ENCODE results near the gene RANBP2.
"Not testable (repeated sequence)": the region's sequence is repeated elsewhere in the genome, so short reads cannot be mapped to it uniquely, and the experiment has no call there.

The RANBP2 gene

DNA sequence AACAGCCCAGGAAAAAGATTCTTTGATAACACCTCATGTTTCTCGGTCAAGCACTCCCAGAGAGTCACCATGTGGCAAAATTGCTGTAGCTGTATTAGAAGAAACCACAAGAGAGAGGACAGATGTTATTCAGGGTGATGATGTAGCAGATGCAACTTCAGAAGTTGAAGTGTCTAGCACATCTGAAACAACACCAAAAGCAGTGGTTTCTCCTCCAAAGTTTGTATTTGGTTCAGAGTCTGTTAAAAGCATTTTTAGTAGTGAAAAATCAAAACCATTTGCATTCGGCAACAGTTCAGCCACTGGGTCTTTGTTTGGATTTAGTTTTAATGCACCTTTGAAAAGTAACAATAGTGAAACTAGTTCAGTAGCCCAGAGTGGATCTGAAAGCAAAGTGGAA, 48.6 kb downstream of the RANBP2 start:
- not testable (repeated sequence) for H3K4me3 ChIP-seq, H3K27ac ChIP-seq

DNA sequence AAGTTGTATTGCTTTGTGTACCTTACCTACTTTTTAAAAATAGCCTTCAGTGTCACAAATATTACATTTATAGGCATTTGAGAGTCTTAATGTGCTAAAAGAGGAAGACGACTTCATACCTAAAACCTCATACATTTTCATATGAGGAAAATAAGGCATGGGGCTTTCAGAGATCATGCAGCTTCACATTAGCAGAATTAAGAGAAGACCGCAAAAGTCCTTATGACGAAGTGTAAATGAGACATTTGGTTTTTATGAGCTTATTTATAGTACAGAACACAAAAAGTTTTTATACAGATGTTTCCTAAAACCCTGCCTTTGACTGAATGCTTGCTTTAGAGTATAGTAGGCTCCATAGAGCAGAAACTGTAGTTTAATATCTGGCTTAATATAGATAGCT, 57.2 kb downstream of the RANBP2 start:
- Histone ChIP-seq H3K27ac (no peak overlapping the region), H3K4me3 (no peak overlapping the region)

DNA sequence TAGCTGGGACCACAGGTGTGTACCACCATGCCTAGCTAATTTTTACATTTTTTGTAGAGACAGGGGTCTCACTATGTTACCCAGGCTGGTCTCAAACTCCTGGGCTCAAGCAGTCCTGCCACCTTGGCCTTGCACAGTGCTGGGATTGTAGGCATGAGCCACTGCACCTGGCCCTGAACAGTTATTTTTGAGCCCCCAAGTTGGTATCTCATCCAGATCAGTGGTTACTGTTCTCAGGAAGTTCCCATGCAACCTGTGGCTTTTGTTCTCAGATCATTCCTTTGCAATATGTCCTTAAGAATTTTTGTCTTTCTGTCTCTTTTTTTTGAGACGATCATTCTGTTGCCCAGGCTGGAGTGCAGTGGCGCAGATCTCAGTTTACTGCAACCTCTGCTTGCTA, 59.6 kb downstream of the RANBP2 start:
- no peak overlapping the region for H3K27ac ChIP-seq

DNA sequence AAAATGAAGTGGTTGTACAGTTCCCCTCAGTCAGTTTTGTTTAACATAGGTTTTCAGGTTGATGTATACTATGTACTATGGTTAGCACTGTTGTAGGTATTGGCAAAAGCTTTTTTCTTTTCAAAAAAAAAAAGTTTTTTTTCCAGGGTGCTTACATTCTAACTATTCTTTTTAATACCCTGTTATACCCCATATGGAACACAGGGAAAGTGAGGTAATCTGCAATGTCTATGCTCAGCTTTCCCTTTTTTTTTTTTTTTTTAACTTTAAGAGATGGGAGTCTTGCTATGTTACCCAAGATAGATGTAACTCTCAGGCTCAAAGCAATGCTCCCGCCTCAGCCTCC, 66.7 kb downstream of the RANBP2 start:
- Histone ChIP-seq H3K4me3 (peak overlapping the region; percentile 66 to 92 (median 85)), H3K27ac (peak overlapping the region in 16 of 21 experiments; percentile 53 to 90 (median 83))

More for the DNA sequence above, 59.6 kb downstream of the RANBP2 start:
- no peak overlapping the region for H3K4me3 ChIP-seq

DNA sequence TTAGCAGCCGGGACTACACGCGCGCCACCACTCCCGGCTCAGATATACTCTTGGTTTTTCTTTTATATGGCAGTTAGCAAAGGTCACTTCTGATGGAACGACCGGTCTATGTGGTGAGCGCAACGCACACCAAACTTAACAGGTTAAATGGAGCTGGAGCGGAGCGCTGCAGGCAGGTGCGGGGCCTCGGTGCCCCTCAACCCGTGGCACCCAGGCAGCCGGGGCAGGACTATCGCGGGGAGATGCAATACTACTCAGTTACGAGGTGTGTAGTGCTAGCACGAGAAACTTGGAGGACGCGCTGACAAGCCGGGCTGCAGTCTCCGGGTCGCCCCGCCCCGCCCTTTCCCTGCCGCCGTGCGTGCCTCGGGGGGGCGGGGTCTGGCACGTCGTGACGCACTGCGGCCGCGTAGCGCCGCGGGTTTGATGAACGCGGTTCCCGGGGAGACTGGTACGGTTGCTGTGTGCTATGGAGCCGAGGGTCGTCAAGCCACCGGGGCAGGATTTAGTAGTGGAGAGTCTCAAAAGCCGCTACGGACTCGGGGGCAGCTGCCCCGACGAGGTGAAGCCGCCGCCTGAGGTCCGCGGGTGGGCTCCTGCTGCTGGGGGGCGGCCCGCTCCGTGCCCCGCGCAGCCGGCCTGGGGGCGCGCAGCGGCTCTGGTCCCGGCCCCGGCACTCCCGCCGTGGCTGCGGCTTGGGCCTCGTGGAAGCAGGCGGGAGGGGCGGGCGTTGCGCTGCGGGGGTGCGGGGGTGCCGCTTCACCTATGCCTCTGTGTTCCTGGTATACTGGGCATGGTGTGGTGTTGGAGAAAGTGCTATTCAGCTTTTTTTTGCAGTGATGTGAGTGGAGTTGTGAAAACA, 67.3 kb downstream of the RANBP2 start, which contains the start of gene CCDC138:
TSS of gene CCDC138 (plus strand) at position 418 of the 862 bp plus-strand sequence. CDS start at position 470, 52 bp downstream.
- Histone ChIP-seq H3K4me3 (peak within 1 kb of the TSS; percentile 66 to 92 (median 85)), H3K27ac (peak within 1 kb of the TSS in 20 of 21 experiments; percentile 53 to 90 (median 82))

DNA sequence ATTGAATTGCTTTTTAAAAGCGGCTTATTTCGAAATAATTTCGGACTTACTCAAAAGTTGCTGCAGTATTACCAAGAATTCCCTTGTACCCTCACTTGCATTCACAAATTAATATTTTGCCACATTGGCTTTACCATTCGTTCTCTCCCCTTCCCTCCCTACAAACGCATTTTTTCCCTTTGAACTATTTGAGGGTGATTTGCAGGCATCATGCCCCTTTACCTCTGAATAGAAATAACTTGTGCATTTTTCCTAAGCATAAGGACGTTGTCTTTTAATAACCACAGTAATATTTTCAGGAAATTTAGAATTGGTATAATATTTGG, 67.9 kb downstream of the RANBP2 start:
- H3K27ac ChIP-seq: peak overlapping the region in 17 of 21 experiments; percentile 53 to 90 (median 82)
- H3K4me3 ChIP-seq: peak overlapping the region; percentile 66 to 92 (median 85)

DNA sequence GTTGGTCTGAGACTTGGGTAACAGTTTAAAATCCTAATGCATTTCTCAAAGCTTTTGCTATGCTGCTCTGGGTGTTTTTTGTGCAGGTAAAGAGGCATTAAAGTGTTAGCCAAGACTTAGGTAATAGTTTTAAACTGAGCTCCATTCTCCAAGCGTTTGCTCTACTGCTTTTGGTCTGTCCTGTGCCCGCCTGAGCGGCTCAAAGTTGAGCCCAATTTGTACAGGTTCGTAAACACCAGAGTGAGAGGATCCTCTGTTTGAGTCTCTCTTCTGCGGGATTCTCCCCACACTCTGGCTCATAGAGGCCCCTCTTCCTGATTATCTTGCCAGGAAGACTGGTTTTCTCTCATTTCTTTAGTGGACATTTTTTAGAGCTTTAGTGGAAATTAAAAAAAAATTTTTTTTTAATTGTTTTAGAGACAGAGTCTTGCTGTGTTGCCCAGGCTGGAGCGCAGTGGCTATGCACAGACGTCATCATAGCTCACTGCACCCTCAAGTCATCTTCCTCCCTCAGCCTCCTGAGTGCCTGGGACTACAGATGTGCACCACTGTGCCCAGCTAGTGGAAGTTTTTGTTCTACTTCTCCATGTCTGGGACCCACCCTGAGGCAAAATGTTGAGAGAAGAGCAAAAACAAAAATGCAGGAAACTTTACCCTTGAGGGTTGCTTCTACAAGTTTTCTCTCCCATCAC, 83.9 kb downstream of the RANBP2 start:
- Histone ChIP-seq H3K4me3 (no peak overlapping the region), H3K27ac (no peak overlapping the region)

DNA sequence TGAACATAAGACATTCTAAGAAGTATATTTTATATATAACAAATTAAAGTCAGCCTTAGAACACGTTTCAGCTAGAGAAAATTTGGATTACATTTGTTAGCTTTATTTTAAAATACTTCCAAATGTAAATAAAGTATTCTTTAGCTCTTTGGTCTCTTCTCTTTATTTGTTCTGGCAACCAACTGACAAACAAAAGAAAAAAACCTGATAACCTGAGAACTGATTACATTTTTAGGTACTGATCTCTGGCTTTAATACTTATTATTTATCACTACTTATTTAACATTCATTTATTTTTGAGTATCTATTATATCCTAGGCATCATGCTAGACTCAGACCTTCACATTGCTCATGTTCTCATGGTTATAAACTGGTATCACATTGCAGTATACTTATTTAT, 85.8 kb downstream of the RANBP2 start:
- Histone ChIP-seq H3K27ac (no peak overlapping the region), H3K4me3 (no peak overlapping the region)

DNA sequence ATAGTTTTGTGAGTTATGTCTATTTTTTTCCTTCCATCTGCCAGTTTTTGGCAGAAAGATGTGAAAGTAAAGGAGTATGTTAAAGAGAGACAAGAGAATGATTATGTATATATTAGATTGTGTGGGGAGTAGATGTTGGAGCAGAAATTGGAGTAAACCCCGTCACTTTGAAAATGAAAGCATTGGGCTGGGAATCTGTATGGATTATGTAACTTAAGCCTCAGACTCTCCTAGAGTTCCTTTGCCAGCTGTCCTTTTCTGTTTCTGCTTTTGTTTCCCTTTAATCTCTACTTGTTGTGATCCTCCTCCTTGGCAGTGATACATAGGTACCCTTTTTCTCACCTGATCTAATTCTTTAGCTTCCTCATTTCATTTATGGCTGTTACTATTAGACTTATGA, 86.5 kb downstream of the RANBP2 start:
- Histone ChIP-seq H3K4me3 (no peak overlapping the region), H3K27ac (no peak overlapping the region)

DNA sequence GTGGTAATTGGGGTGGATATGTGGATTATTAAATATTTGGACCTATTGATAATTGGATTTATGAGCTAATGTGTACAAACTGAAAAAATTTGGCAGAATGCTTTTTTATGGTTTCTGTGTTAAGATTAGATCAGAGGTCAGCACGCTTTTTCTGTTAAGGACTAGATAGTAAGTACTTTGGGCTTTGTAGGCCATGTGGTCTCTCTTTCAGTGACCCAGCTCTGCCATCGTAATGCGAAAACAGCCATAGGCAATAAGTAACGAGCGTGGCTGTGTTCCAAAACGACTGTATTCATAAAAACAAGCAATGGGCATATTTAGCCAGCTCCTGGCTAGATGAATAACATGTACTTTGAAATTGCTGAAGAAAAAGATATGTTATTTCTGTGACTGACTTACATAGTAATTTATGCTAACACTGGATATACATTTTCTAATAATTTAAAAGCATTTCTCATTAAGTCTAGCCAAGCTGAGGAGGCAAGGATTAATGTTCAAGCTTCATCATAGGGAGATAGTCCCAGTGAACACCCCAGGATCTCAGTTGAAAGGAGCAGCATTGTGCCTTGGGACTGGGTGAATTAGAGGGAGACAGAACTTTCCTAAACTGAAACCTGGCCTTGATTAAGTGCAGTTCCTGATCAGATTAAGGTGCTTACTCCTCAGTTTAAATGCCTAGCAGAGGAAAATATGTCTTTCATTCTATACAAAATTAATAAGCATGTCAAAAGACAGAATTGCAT, 87.3 kb downstream of the RANBP2 start:
- H3K4me3 ChIP-seq: no peak overlapping the region
- no peak overlapping the region for H3K27ac ChIP-seq

DNA sequence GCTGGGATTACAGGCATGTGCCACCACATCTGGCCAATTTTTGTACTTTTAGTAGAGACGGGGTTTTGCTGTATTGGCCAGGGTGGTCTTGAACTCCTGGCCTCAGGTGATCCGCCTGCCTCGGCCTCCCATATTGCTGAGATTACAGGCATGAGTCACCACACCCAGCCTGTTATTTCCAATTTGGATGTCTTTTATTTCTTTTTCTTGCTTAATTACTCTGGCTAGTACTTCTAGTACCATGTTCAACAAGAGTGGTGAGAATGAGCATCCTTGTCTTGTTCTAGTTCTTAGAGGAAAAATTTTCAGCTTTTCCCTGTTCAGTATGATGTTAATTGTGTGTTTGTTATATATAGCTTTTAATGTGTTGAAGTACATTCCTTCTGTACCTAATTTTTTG, 90.7 kb downstream of the RANBP2 start:
- Histone ChIP-seq H3K27ac (no peak overlapping the region), H3K4me3 (no peak overlapping the region)

DNA sequence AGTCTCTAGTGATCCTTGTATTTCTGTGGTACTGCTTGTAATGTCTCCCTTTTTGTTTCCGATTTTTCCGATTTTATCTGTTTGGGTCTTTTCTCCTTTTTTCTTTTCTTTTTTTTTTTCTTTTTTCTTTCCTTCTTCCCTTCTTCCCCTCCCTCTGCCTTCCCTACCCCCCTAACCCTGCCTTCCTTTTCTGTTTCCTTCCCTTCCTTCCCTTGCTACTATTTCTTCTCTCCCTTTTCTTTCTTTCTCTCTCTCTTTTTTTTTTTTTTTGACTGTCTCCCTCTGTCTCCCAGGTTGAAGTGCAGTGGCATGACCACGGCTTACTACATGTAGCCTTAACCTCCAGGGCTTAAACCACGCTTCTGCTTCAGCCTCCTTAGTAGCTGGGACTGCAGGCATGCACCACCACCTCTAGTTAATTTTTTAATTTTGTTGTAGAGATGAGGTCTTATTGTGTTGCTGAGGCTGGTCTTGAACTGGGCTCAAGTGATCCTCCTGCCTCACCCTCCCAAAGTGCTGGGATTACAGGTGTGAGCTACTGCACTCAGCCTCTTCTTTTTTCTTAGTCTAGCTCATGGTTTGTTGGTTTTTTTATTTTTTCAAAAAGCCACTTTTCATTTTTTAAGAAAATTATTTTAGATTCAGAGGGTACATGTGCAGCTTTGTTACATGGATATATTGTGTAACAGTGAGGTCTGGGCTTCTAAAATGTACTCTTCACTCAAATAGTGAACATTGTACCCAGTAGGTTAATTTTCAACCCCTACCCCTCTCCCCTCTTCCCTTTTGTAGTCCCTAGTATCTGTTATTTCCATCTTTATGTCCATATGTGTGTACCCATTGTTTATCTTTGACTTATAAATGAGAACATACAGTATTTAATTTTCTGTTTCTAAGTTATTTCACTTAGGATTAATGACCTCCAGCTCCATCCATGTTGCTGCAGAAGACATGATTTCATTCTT, 92.0 kb downstream of the RANBP2 start:
- Histone ChIP-seq H3K27ac (no peak overlapping the region), H3K4me3 (no peak overlapping the region)

DNA sequence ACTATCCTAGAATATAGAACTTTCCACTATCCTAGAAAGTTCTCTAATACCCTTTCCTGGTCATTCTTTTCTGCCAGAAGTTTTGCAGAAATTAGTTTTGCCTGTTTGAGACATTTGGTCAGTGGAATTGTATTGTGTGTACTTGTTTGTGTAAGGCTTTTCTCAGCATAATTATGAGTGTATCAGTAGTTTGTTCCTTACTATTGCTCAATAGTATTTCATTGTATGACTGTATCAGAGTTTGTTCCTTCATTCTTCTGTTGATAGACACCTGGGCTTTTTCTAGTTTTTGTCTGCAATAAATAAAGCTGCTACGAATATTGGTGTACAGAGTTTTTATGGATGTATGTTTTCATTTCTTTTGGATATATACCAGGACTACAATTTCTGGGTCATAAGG, 94.5 kb downstream of the RANBP2 start:
- H3K4me3 ChIP-seq: no peak overlapping the region
- no peak overlapping the region for H3K27ac ChIP-seq

DNA sequence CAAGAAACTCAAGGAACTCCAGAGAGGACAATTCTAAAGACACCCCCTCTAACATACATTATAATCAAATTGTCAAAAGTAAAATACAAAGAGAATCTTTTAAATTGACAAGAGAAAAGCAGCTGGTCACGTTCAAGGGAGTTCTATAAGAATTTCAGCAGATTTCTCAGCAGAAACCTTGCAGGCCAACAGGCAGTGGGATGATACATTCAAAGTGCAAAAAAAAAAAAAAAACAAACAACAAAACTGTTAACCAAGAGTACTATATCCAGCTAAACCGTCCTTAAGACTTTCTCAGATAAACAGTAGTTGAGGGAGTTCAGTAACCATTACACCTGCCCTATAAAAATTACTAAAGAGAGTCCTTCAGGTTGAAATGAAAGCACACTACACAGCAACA, 101.2 kb downstream of the RANBP2 start:
- no peak overlapping the region for H3K27ac ChIP-seq

DNA sequence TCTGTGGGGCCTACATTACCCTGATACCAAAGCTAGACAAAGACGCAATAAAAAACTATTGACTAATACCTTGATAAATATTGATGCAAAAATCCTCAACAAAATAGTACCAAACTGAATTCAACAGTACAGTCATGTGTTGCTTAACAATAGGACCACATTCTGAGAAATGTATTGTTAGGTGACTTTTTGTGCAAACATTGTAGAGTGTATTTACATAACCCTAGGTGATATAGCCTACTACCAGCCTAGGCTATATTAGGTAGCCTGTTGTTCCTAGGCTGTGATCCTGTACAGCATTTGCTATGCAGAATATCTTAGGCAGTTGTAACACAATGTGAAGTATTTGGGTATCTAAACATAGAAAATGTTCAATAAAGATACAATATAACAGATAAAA, 104.0 kb downstream of the RANBP2 start:
- Histone ChIP-seq H3K27ac (no peak overlapping the region), H3K4me3 (no peak overlapping the region)

More for the DNA sequence above, 101.2 kb downstream of the RANBP2 start:
- H3K4me3 ChIP-seq: no peak overlapping the region

DNA sequence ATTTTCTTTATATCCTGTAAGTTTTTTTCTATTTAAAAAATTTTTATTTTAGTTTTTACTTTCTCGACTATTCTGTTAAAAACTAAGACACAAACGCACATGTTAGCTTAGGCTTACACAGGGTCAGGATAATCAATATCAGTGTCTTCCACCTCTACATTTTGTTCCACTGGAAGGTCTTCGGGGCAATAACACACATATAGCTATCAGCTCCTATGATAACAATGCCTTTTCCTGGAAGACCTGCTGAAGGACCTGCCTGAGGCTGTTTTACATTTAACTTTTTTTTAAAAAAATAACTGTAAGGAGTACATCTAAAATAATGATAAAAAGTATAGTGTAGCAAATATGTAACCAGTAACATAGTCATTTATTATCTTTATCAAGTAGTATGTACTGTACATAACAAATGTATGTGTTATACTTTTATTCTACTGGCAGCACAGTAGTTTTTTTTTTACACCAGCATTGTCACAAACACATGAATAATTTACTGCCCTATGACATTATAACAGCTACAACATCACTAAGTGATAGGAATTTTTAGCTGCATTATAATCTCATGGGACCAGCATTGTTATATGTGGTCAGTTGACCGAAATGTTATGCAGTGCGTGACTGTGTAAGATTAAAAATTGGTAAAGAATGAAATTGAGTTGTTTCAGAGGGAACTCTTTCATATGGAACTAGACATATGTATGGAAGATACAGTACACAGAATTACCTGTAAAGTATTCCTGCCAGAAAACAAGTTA, 105.2 kb downstream of the RANBP2 start:
- Histone ChIP-seq H3K27ac (no peak overlapping the region), H3K4me3 (no peak overlapping the region)

DNA sequence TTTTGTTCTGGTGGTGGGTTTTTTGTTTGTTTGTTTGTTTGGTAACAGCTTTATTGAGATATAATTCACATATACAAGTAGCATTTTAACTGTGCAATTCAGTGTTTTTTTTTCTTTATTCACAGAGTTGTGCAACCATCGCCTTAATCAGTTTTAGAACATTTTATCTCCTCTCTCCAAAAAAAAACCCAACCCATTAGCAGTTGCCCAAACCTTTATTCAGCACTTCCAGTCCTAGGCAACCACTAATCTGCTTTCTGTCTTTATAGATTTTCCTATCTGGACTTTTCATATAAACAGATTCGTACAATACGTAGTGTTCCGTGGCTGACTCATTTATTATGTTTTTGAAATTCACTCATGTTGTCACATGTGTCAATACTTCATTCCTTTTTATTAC, 106.0 kb downstream of the RANBP2 start:
- Histone ChIP-seq H3K4me3 (no peak overlapping the region), H3K27ac (no peak overlapping the region)

DNA sequence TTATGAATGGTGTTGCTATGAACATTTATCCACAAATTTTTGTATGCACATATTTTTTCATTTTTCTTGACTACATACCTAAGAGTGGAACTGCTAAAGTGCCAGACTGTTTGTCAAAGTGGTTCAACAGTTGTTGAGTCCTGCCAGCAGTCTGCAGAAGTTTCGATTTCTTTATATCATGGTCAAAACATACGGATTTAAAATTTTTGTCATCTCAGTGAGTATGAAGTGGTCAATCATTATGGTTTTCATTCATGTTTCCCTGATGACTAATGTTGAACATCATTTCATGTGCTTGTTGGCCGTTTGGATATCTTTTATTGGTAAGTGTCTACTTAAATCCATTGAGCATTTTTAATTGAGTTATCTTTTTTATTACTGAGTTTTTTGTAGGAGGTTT, 106.5 kb downstream of the RANBP2 start:
- Histone ChIP-seq H3K4me3 (no peak overlapping the region), H3K27ac (no peak overlapping the region)
